HG03097 (cell line): ENCODE data around the gene HSBP1L1.

Source experiments
- ATAC-seq: cut with Tn5 transposase; IDR thresholded peaks from one replicate; pipeline ENCODE4 v1.9.1; 2021; ENCODE audit not compliant: unreplicated experiment, low FRiP score

HSBP1L1 gene

DNA sequence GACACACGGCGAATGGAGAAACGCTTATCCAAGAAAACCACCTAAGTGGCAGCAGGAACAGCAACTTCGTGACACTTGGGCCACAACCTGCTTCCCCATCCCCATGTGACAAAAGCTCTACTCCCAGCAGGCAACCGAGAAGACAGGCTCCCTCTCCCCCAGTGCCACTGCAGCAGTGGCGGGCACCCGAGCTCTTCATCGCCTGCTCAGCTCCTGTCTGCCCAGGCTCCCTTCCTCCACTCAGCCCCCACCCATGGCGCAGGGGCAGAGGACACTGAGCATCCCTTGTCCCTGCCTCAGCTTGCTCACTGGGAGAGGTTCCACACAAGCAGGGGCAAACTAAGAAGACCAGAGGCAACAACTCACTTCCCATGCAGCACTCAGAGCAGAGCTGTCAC is 35.9 kb upstream of the HSBP1L1 start:
- no peak for ATAC-seq

DNA sequence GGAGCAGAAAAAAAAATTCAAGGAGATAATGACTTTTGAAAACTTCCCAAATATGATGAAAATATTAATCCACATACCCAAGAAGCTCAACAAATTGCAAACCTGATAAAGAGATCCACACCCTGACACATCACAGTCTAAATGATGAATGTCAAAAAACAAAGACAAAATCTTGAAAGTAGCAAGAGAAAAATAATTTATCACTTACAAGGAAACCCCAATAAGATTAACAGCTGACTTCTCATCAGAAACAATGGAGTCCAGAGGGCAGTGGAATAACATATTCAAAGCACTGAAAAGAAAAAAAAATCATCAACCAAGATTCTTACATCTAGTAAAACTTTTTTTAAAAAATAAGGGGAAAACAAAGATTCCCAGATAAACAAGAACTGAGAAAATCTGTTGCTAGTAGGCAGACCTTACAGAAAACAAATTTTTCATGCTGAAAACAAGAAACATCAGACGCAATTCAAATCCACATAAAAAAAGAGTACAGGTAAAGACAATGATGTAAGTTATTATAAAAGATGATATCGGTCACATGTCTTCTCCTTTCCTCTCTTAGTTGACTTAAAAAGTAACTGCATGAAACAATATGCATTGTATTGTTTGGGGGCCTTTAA is 34.3 kb upstream of the HSBP1L1 start:
- no peak for ATAC-seq

DNA sequence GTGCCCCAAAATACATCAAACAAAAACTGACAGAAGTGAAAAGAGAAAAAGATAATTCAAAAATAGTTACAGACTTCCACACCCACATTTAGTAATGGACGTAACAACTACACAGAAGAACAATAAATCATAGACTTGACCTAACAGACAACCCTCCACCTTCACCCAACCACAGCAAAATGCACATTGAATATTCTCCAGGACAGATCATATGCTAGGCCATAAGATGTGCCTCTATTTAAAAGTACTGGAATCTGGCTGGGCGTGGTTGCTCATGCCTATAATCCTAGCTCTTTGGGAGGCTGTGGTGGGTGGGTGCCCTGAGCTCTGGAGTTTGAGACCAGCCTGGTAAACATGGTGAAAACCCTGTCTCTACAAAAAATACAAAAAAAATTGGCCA is 33.0 kb upstream of the HSBP1L1 start:
- no peak for ATAC-seq

DNA sequence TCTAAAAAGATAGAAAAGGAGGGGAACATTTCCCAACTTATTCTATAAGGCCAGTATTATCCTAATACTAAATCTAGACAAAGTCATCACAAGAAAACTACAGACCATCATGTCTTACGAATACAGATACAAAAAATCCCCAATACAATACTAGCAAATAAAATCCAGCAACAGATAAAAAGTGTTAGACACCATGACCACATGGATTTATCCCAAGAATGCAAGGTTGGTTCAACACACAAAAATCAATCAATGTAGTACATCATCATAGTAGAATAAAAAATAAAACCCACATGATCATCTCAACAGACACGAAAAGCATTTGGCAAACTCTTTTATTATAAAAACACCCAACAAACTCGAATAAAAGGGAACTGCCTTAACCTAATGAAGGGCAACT is 31.5 kb upstream of the HSBP1L1 start:
- ATAC-seq, result no peak

DNA sequence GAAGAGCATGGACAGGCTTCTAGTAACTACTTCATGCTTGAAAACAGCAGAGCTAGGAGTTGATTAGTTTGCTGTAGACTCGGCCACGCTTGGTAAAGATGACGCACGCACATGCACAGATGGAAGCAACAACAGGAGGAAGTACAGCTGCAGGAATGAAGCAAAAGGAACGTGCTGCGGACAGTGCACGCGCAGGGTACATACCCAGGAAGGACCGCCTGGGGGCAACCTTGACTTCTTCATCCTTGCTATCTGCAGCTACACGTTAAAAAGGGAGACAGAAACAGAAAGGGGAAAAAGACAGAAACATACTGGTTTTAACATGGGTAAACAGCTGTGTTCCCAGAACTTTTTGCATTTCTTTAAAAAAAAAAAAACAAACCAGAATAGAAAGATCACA is 30.7 kb upstream of the HSBP1L1 start:
- ATAC-seq, result no peak

DNA sequence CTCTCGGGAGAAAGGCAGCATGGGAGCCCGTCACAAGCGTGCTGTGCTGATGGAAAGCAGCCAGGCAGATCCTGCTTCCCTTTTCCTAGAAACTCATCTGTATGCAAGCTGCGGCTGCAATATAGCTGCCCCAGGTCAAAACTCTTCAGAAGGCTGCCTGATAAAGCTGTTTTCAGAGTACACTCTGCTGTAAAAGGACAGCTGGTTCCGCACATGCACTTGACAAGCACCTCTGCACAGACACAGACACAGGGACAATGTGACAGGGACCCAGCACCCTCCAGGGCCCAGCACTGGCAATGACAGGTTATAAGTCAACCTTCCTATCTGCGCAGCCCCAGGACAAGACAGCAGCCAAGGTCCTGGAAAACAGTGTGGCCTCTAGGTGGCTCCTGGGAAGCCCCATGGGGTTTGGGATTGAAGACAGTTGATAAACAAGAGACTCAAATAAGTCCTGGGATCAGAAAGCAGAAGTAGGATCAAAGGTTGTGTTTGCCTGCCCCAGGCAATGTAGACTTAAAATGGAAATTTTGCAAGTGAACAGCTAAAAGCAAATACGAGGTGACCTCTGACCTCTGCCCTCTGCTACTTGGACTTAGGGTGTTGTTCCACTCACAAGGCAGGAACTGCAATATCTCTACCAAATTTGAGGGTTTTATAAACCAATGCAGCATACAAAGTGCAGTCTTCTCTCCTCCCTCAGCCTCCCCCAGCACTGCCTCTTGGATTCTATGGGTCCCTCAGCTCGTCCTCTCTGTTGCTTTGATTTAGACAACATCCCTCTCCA is 29.9 kb upstream of the HSBP1L1 start:
- no peak for ATAC-seq

DNA sequence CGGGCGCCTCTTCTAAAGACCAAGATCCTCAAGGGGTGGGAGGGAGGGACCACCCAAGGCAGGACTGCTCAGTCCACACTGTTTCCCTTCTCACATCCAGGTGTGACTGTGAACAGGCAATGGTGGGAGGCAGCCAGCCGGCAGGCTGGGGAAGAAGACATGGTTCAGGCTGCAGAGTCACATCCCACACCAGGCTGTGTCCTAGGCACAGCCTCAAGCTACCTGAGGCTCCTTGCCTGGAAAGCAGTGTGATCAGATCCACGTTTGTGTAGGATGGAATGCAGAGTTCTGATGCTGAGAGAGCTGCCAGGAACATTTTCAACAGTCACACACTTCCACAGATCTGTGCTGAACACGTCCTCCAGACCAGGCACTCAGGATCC is 29.4 kb upstream of the HSBP1L1 start:
- no peak for ATAC-seq

DNA sequence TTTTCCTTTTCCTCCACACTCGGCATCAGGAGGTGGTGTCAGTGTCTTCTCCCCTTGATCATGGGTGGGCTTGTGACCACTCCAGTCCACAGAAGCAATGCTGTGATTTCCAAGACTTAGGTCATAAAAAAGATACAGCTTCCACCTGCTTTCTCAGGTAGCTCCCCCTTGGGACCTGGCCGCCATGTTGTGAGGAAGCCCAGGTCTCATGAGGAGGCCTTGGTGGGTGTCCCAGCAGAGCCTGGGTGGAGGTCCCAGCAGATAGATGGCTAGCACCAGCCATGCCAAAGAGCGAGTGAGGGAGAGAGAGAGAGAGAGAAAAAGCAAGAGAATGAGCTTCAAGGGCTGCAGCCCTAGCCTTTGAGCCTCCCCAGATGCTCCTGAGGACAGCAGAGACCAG is 28.9 kb upstream of the HSBP1L1 start:
- no peak for ATAC-seq

DNA sequence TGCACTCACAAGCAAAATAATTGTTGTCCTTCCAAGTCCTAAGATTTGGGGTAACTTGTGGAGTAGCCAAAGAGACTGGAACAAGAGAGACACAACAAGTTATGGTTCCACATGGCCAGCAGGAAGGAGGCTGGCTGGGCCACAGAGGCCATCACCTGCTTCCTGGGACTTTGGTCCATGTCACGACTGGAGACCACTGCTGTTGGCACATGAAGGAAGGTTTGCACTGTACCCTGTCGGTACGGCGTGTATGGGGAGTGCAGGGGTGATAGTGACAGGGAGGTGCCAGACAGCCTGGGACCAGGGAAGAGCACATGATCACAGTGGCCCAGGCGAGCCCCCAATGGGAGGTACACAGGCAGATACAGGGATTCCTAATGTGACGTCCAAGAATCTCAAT is 28.5 kb upstream of the HSBP1L1 start:
- ATAC-seq, result no peak

DNA sequence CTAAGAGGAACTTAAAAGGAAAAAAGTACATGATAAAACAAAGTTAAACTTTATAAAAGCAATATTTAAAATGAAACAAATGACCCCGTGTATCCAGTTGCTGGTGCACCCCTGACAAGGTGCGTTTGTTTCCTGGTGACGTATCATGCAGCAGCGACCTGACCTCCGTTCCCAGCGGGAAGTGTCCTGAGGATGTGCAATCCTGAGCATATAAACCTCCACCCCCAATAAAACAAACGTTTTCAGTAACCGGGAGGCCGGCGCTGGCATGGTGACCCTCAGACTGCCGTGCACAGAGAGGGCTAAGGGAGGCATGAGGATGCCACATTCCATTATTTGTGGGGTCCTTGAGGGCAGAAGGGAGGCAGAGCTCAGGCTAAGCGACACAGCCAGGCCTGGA is 27.8 kb upstream of the HSBP1L1 start:
- ATAC-seq, result no peak

DNA sequence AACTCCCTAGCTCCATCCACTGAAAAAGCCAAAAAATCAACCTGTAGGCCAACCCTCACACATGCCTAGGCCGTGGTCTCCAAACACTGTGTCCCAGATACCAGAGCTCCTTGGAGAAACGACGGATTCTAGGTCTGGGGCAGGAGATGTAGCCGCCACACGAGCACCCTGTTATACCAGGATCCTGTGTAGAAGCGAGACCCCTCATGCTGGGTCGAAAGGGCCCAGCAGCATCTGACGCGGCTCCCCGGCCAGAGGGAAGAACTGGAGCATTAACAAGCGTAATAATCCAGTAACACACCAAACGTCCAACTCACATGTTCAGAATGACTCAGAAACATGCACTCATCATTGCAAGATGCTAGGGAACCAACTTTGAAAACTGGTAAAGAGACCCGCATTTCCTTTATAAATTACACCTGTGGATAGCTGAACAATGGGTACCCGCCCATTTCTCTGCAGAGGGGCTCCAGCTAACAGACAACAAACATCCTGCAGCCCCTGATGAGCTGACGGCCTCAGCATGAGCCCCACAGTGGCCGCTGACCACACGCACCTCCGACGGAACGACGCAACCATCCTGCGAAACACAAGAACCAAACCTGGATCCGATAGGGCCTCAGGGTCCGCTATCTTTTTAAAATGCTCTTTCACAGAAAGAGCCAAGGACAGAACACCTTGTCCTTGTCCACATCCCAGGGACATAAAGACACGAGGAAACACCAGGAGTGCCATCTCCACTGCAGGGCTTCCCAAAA is 27.2 kb upstream of the HSBP1L1 start:
- no peak for ATAC-seq

DNA sequence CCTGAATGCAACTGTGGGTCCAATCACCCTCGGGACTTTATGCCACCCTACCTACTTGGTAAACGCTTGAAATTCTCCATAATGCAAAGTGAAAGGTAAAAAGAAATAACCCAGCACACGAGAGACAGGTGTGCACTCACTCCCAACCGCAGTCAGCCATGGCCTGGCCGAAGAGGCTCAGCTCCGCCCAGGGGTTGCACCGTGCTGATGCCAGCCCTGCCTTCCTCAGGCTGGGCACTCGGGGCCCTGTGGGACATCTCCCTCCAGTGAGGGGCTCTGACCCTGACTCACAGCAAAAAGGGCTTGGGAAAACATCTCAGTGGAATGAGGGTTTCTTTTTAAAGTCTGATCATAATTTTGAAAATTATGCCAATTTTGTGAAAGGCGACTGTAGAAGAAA is 26.2 kb upstream of the HSBP1L1 start:
- no peak for ATAC-seq

DNA sequence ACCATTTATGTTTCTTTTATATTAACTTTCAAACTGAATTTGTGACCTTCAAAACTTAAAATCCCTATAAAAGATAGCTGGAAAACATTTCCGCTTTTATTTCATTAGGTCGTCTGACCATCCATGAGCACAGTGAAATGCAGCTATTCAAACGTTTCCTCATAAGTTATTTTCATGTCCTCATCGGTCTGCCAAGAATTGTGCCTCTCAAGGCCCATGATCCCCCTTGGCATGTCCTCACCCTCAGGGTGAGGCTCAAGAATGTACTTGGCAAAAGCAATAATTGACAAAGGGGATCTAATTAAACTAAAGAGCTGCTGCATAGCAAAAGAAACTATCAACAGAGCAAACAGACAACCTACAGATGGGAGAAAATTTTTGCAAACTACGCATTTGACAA is 25.3 kb upstream of the HSBP1L1 start:
- no peak for ATAC-seq

DNA sequence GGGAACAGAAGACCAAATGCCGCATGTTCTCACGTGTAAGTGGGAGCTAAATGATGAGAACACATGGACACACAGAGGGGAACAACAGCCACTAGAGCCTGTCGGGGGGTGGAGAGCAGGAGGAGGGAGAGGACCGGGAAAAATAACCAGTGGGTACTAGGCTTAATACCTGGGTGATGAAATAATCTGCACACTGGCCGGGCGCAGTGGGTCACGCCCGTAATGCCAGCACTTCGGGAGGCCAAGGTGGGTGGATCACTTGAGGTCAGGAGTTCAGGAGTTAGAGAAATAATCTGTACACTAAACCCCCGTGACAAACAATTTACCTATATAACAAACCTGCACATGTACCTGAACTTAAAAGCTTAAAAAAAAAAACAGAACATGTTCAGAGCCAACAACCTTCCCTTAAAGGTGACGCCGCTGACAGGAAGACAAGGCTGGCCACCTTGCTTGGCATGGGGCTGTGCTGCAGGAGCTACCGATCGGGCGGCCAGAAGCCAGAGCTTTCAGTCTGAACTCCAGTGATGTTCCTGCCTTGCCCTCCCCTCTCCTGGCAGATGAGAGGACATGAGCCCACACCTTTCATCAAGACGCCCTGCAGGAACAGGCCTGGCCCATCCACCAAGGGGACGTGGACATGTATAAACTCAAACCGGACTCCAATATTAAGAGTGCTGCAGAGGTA is 24.2 kb upstream of the HSBP1L1 start:
- ATAC-seq, result no peak

DNA sequence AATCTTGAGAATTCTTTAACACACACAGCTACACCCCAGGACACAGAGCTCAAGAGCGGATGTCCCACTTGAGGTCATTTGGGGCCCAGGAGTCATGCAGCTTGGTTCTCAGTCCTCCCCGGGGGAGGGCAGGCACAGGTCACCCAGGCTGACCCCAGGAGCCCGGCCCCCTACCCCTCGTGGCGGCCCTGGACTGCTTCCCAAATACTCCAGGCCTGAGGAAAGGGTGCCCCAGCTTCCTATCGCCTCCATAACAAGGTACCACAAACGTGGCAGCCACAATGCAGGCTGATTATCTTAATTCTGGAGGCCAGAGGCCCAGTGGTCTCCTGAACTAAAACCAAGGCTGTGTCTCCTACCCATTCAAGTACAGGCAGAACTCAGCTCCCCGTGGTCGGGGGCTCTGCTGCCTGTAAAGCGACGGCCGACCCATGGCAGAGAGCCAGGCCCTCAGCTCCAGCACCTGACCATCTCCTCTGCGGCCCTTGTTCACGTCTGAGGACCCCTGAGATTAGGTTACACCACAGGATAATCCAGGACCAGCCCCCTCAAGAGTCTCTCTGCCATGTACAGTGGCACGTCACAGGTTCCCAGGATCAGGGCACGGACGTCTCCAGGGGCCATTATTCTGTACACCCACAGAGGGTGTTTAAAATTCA is 23.5 kb upstream of the HSBP1L1 start:
- no peak for ATAC-seq

DNA sequence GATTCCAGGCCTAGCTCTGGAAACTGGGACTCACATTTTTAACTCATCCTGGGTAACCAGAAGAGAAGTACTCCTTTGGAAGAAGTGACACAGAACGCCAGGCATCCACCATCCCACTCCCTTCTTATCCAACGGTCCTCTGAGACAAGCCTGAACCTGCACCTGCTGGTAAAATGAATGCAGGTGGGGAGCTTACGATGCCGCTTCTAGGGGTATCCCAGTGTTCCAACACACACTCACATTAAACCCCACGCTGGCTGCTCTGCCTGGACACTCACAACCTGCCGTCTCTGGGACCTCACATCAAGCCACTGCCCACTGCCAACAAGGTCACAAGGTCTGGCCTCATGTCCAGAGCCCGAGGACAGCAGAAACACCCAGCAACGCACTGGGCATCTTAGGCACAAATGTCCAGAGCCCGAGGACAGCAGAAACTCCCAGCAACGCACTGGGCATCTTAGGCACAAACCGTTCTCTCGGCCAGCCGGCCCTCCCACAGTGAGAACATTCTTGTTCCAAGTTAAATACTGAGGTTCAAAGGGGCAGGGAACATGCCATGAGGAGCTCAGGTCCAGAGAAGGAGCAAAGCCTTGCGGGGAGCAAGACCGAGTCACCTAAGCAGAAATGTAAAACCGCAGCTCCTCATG is 22.8 kb upstream of the HSBP1L1 start:
- no peak for ATAC-seq

DNA sequence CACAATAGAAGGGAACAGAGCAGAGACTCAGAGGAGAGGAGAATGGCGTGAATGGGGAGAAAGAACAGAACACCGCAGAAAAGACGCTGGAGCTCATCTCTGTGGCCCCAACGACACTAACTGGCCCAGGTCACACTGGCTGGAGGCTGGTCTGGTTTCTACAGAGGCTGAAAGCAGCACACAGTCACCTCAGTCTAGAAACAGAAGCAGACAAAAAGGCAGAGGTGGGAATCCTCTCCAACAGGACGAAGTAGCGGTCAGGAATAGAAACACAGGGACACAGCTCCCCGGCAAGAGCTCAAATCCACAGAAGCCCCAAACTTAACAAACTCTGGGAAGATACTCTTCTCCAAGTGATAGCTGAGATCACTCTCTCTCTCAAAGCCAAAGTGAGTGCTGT is 22.2 kb upstream of the HSBP1L1 start:
- ATAC-seq, result no peak

DNA sequence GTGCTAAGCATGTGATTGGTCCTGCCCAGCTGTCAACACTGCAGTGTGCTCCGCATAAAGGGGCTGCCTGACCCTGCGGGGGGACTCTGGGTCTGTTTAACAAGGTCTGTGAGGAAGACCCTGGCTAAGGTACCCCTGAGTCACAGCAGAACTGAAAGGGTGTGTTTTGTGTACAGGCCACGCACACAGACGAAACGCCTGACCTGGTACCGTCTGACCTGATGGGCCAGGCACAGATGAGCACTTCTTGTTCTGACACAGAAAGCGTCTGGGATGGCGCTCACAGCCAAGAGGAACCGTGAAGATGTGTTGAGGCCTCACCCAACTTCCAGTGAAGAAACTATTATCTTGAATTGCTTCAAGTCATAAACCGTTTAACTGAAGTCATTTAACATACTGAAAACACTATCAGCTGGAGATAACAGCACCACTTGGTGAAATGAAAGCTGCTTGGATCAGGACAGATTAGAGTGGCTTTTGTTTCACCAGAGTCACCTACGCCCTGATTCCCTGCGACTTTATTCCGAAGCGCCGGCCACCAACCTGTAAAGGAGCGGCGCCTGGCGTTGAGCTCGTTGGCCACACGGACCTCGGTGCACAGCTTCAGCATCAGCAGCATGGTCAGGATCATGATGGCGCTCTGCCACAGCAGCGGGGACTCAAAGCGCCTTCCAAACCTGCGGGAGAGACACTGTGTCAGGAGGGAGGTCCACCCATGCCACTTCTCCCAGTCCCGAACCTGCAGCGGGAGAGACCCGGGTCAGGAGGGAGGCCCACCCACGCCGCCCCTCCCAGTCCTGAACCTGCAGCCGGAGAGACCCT is 21.4 kb upstream of the HSBP1L1 start:
- ATAC-seq, result no peak

DNA sequence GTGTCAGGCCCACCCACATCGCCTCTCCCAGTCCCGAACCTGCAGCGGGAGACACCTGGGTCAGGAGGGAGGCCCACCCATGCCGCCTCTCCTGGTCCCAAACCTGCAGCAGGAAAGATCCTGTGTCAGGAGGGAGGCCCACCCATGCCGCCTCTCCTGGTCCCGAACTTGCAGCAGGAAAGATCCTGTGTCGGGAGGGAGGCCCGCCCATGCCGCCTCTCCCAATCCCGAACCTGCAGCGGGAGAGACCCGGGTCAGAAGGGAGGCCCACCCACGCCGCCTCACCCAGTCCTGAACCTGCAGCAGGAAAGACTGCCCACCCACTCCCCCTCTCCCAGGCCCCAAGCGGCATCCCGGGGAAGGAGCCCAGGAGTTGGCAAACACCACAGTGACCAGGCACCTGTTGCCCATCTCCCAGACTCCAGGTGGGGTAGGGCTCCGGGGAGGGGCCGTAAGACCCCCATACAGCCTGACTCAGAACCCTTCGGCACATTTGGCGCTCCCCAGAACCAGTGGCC is 20.8 kb upstream of the HSBP1L1 start:
- no peak for ATAC-seq
